OCI-LY7 (cell line): ENCODE data around the gene TEX2.

Source experiments
- EZH2phosphoT487 ChIP-seq: fragments of 200-600 bp; sonication (generic); IDR thresholded peaks from 2 replicates; pipeline ENCODE4 v1.6.1; 2018; ENCODE audit warnings: low read depth, borderline replicate concordance, mild to moderate bottlenecking, mixed run types, antibody characterized with exemption, low read length, moderate library complexity, mixed read lengths
- TF ChIP-seq, protein P1 (sequence below): fragments of 200-600 bp; sonication (generic); conservative IDR thresholded peaks from 2 replicates; pipeline ENCODE4 v1.5.1; 2014; ENCODE audit warnings: mild to moderate bottlenecking, antibody characterized with exemption, low read length, moderate library complexity, mixed read lengths

DNA sequence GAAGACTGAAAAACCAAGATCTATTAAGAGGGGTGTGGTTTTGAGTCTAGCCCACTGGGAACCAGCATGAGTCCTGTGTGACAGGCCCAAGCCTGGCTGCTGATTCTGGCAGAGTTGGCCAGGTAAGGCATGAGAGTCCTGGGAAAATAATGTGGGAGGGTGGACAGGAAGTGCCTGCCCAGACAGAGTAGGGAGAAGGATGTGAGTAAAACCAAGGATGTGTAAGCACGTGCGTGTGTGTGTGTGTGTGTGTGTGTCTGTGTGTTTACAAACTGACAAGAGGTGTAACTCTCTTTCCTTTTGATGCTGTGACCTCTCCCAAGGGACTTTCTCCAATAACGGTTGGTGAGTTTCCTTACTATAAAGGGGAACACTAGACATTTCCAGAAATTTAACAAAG lies 15.6 kb upstream of the TEX2 start:
- TF ChIP-seq, protein P1, sequence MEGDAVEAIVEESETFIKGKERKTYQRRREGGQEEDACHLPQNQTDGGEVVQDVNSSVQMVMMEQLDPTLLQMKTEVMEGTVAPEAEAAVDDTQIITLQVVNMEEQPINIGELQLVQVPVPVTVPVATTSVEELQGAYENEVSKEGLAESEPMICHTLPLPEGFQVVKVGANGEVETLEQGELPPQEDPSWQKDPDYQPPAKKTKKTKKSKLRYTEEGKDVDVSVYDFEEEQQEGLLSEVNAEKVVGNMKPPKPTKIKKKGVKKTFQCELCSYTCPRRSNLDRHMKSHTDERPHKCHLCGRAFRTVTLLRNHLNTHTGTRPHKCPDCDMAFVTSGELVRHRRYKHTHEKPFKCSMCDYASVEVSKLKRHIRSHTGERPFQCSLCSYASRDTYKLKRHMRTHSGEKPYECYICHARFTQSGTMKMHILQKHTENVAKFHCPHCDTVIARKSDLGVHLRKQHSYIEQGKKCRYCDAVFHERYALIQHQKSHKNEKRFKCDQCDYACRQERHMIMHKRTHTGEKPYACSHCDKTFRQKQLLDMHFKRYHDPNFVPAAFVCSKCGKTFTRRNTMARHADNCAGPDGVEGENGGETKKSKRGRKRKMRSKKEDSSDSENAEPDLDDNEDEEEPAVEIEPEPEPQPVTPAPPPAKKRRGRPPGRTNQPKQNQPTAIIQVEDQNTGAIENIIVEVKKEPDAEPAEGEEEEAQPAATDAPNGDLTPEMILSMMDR = no peak
- TF ChIP-seq EZH2phosphoT487 = no peak
